ENCODE measurements around the gene MBNL1.
"Not testable (repeated sequence)": the region's sequence is repeated elsewhere in the genome, so short reads cannot be mapped to it uniquely, and the experiment has no call there.

The MBNL1 gene

DNA sequence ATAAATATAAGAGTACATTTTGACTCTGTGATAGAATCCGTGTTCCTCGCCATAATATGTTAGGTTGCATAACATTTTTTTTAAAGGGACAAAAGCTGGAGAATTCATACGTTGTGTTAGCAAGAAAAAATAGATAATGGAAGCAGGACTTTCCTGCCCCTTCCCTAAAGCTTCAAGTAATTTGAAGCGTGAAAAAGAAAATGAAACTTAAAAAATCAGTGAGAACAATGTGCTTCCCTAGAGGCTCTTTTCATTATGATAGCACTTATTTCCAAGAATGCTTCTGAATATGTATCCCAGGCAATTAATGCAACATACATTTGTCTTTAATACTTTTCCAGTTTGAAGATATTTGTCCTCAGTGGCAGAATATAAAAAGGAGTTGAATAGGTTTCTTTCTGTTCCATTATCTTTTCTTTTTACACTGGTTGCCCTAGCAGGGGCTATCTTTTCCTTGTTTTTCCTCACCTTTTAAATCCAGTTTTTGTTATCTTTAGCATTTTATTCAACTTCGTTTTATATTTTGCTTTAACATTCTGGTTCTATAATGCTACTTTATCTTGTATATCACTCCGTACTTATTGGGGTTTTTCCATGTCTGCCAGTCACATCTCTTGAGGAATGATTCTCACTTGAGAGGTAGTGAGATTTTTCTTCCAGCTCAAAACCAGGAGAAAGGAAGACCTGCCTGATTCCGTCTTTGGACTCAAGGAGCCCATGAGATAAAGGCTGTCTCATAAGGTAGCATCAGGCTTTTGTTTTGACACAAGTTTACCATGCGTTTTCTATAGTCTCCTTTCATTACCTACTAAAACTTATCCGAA is 113.8 kb downstream of the MBNL1 start:
- DNase-seq, result no peak

DNA sequence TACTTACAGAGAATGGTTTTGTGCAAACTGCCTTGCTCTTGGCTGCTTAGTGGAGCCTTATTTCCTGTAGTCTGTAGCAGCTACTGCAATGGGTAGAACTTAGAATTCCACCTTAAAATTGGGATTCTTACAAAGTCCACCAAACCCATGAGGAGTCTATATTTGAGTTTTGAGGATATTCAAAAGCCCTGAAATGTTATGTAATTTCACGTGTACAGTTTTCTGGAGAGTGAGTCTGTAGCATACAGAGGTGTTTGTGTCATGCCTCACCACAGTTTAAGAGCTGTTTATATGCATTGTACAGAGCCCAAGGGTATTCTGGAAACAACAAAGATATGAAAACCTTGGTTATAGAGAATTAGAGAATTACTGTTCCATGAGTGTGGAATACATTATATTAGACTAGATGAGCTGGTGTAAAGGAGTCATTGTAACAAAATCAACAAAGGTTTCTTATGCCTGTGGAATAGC is 114.4 kb downstream of the MBNL1 start:
- DNase-seq, result no peak

DNA sequence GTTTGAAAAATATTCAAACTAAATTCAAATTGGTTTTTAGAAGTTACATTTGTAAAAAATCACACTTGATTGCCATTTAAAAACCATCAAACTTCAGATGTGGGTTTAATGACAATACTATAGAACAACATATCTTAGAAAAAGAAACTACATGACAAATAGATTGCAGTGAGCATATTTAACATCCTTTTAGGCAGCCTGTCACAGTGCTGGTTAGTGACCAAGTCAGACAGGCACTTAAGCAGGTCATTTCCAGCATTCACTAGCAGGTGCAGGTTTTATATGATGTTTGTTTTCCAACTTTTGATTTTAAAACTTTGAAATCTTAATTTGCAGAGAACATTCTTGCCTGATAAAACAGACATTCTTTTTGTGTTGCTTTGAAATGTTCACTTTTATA is 115.7 kb downstream of the MBNL1 start:
- DNase-seq, result no peak

DNA sequence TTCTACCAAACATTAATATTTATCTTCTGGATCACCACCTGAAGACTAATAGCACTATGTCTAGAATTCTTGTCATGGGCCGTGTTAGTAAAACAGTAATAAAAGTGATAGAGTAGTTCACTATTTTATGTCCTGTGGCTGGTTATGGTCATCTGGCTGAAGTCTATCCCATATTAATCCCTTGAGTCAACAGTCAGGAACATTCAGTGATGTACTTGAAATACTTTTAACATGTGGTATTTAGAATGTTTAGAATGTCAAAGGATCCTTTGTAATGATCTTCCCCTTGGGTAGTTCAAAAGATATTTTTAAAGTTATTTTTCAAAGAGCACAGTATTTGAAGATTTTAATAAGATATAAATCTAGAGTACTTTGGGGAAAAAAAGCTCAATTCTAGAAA is 117.0 kb downstream of the MBNL1 start:
- DNase-seq, result no peak

DNA sequence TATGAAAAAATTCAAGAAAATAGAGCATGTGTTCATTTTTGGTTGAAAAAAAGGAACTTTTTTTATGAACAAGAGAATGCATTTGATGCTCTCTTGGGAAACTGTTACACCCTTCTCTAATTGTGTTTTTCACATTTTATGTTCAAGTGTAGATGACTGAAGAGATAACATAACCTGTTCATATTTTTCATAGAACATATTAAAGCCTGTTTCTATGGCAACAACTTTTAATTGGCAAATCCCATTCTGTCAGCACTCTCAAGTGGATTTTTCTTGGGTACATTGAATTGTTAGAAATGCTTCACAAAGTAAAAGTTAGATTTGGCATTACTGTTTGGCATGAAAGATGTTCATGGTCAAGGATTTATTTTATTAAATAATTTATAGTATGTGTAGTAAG is 117.5 kb downstream of the MBNL1 start:
- no peak for DNase-seq

DNA sequence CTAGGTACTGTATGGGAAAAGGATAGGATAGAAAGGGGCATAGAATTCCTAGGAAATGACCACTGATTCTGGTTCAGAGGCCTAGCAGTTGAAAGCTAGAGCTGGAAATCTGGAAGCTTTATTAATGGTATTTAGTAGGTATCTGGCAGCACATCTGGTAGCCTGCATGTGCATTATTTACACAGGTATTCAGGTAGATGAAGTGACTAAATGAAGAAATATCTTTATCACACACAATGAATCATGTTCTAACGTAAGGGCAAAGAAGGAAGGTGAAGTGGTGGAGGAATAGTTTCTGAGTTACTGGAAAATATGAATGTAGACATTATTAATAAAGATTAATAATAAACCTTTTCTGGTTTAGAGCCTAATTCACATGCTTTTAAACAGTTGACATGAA is 119.9 kb downstream of the MBNL1 start:
- no peak for DNase-seq

DNA sequence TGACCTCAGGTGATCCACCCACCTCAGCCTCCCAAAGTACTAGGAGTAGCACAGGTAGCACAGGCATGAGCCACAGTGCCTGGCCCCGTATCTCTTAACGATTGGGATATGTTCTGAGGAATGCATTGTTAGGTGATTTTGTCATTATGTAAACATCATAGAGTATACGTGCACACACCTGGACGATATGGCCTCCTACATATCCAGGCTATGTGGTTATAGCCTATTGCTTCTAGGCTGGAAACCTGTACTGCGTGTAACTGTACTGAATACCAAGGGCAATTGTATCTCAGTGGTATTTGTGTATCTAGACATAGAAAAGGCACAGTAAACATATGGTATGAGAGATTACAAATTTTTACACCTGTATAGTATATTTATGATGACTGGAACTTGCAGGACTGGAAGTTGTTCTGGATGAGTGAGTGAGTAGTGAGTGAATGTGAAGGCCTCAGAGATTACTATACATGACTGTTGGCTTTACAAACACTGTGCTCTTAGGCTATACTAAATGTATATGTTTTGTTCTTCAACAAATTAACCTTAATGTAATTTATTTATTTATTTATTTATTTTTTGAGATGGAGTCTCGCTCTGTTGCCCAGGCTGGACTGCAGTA is 120.7 kb downstream of the MBNL1 start:
- no peak for DNase-seq

DNA sequence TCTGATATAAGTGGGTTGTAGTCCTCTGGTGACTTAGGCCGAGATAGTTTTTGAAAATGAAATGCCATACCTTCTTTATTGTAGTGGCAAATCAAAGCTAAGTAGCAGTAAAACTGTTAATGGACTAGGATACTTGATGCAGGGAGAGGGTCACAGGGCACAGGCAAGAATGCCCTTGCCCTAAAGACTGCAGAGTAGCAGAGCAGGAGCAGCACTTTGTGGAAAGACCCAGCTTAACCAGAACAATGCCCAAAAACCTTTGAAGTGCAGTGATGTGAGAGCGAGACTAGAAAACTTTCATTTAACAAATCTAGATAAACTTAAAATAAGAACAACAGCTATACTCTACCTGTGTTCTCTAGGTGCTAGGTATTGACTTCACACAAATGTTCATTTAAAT is 121.9 kb downstream of the MBNL1 start:
- DNase-seq, result no peak

DNA sequence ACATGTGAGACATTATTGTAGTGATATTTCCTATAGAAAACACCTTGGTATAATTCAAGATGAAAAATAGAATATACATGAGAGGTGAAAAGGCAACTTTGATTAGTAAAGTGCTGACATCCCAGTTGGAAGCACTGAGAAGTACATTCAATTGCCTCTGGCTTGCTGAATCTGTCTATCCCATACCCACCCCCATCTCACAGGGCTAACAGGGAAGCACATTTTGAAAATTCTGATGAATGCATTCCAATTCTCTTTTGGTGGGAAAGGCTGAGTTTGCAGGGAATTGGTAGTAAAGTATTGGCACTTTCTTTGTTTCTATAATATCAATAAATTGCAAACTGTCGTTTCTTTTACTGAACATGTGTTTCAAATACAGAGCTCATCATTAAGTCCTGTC is 122.9 kb downstream of the MBNL1 start:
- no peak for DNase-seq

DNA sequence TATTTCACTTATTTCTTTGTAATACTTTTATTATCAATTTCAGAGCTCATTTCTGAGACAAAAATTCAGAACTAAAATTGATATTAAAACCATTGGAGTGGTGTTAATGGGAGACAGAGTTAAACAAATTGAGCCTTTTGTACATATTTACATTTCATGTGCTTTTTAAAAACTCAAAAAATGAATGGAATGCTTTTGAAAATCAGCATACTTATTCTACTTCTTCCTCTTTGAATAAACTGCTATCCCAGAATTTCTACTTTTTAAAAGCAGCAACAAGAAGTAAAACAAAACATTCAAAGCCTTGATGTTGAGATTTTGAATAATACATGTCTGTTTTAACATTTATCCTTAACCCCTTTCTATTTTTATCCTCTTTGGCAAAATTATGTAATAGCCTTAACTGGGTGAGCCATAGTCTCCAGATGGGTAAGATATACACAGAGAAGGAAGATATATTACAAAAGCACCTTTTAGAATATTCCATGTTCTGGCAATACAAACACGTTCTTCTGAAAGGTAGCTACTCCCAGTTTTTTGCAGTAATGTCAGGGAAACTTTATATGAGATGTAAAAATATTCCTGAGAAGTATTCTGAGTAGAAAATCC is 123.6 kb downstream of the MBNL1 start:
- no peak for DNase-seq

DNA sequence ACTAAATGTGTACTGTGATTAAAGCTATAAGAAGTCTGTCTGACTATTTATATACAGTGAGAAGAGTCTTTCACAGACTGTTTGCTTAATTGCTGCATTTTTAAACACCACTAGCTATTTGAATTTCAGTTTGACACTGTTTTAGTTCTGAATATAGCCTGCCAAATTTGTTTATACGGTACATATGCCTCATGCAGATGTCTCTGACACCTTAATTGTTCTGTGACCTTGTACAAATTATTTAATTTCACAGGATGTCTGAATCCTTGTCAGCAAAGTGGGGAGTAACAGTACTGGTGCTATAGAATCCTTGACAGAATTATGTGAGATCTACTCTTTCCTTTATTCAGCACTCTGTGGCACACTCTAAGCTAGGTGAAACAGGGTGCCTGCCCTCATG is 125.5 kb downstream of the MBNL1 start:
- no peak for DNase-seq

DNA sequence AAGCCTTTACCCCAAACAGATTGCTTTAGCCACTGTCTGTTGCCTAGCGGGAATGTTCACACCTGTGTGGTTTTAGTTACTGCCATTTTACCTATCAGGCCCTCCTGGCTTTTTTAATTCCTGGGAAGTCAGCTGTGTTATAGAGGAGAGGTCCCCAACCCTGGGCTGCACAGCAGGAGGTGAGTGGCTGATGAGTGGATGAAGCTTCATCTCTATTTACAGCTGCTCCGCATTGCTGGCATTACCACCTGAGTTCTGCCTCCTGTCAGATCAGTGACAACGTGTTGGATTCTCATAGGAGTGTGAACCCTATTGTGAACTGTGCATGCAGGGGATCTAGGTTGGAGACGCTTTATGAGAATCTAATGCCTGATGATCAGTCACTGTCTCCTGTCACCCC is 127.0 kb downstream of the MBNL1 start:
- no peak for DNase-seq

DNA sequence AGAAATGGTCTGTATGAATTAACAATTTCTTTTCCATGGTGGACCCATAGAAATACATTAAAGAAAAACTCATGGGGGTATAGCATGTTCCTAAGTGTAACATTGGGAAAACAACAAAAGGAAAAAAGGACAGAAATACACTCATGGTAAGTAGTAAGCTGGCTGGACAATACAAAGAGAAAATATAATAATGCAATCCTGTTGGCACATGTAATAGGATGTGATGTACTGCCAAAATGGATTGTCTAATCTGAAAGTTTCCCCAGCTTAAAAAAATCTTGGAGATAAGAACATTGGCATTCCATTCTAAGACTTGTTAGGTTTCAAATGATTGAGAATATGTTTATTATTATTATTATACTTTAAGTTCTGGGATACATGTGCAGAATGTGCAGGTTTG is 128.1 kb downstream of the MBNL1 start:
- no peak for DNase-seq

DNA sequence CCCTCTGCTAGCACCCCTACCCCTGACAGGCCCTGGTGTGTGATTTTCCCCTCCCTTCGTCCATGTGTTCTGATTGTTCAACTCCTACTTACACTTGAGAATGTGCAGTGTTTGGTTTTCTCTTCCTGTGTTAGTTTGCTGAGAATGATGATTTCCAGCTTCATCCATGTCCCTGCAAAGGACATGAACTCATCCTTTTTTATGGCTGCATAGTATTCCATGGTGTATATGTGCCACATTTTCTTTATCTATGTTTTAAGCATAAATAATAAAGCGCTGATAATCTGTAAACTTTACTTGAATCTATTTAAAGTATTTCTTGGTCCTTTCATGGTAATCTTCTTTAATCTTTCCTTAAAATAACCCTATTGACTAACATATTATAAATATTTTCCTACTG is 128.6 kb downstream of the MBNL1 start:
- DNase-seq, result not testable (repeated sequence)

DNA sequence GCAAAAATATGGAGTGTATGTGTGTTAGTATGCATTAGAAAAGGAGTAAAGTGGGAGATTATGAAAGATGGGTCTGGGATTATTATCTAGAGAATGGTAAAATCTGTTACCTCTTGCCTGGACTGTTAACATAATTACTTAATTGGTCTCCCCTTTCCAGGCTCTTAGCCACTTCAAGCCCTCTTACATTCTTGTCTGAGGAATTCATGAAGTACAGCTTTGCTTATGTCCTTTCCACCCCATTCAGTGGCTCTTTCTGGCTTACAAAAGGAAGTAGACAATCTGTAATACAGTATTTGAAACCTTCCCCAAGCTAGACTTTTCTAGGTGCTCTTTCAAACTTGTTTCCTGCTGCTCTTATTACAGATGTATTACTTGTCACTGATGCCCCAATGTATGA is 129.8 kb downstream of the MBNL1 start:
- DNase-seq, result no peak

DNA sequence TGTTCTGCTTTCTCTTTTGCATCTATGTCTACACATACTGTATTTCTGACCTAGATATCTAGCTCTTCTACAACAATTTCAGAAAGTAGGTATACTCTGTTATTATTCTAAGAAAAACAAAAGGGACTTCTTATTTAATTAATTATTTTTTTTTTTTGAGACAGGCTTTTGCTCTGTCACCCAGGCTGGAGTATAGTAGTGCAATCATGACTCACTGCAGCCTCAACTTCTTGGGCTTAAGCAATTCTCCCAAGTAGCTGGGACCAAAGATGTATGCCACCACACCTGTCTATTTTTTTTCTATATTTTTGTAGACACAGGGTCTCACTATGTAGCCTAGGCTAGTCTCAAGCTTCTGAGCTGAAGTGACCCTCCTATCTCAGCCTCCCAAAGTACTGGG is 130.6 kb downstream of the MBNL1 start:
- DNase-seq, result no peak

DNA sequence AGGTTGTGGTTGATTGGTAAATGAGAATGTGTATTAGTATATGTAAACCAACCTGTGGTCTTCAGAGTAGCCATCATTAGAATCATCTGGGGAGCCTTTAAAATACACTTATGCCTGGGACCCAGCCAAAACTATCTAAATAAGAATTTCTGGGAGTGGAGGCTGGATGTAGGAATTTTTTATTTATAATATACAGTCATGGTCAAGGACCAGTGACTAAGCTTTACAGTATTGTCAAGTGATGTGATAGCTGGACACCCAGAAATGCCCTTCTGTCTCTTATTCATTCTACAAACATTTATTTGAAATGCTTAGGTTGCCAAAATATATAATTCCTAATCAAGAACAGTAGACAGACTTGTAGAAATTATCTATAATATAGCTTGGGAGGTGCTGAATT is 132.2 kb downstream of the MBNL1 start:
- no peak for DNase-seq

DNA sequence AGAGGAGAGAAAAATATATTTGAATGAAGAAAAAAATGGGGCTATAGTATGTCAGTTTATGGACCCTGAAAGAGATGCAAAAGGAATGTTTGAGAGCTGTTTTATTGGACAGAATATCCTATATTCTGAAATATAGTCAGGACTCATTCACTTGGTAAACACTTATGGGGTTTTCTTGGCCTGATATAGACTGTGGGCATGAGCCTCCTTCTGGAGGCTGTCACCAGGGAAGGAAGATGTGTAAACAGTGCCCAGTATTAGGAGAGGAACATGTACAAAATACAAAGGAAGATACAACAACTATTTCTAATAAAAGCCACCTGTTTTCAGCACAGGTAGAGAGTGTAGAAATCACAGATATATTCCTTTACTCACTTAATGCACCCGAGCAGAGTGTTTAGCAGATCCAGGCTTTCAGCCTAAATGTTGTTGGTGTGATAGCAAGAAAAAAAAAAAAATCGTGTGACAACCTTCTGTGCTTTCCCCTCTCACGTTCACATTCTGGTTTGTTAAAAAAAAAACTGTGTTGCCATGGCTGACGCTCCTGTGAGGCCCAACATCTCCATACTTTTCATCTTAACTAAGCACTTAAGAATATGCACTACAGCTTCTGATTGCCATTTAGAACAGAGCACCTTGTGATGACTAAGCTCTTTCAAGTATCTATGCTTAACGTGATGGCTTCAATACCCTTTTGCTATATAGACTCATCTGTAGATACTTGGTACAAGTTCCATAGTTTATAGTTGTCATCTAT is 134.1 kb downstream of the MBNL1 start:
- DNase-seq, result no peak

DNA sequence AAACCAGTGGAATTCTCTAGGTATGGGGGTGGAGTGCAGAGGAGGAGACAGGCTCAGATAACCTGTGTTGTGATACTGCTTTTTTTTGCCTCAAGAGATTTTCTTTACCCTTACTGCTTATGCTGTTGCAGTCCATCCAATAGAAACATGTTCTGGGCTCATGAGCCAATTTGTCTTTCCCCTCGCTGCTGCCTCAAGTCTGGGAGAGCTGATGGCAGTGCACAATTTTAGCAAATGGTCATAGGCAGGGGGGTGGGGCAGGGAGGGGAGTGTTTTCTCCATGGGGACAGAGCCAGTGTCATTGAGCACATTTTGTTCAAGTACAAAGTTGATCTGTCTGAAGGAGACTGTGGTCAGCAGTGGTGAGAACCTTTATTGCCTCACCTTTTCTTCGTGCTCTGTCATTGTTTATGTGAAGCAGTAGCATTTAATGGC is 134.9 kb downstream of the MBNL1 start:
- no peak for DNase-seq

DNA sequence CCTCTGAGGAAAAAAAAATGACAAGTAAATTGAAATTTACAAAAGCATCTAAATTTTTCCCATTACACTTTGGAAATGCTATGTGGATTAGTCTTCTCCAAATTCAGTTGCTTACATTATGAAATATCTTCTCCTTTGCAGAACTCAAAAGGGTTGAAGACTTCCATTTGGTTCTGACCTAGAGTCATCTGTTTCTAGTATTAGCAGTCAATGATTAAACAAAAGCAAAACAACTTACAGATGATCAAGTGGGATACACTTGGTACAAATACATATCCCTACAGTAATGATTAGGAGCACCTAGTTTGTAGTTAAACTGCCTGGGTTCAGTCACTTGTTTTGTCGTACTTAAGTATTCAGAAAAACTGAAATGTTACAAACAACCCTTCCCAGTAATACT is 136.2 kb downstream of the MBNL1 start:
- no peak for DNase-seq

DNA sequence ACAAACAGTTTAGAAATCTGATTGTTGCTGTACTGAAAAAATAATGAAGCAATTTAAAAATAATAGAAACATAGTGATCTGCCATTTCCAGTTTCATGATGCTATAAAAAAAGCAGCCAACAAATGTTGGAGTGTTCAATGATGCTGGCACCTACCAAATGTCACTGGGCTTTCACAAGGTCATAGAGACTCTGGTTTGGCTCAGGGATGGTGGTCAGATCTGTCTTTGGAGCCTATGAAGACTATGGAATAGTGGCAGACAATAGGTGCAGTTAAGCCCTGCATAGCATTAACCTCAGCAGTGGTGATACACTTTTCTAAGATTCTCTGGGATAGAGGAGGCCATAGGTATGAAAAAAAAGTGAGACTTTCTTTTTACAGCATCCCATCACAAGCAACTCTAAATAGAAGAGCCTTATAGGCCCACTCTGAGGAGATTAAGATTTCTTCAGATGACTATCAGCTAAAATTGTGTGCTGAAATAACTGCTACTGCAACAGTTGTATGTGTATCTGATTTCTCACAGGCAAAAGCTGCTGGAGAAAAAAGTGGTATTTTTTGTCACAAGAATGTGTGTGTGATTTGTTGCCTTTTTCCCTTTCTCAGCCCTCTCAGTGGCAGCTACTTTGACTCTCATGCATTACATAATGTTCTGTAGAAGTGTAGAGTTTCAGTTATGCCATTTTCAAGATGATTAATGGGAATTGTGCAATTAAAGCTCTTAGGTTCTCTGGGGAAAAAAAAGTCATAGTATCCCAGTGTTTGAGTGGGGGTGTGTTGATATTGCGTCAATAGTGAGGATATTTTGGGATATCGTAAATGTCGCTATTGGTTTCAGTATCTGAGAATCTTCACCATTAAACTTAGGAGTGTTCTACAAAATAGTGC is 137.4 kb downstream of the MBNL1 start:
- DNase-seq, result no peak

DNA sequence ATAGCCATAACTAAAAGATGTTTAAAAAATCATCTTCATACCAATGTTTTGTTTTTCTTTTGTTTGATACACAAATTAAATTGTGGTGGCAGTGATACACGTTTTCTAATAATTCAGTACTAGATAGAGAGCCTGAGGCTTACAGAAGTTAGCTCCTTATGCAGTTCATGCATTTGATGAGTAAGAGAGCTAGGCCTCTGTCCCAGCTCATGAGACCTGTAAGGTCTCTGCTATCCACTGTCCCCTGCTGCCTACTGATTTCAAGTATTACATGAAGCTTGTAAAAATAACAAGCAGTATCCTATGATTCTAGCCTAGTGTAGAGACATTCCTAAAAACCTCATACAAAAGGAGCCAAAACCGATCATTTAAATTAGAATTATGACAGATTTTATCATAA is 144.5 kb downstream of the MBNL1 start:
- no peak for DNase-seq

Data from effector CD8-positive, alpha-beta T cell (primary cell).